GM19351 (cell line): ENCODE results near the gene CST6.
"Not testable (repeated sequence)": the region's sequence is repeated elsewhere in the genome, so short reads cannot be mapped to it uniquely, and the experiment has no call there.

Experiments
- ATAC-seq: cut with Tn5 transposase; IDR thresholded peaks from one replicate; pipeline ENCODE4 v1.9.1; 2021; ENCODE audit warnings: mild to moderate bottlenecking, moderate library complexity; ENCODE audit not compliant: unreplicated experiment

CST6 gene

GRCh38 chr11:66014804-66015453, 3.1 kb downstream of the CST6 start:
- no peak for ATAC-seq

- no peak for ATAC-seq
Measured at GRCh38 chr11:66015454-66015881, 3.7 kb downstream of the CST6 start.

GRCh38 chr11:66015936-66016792, 4.4 kb downstream of the CST6 start:
- ATAC-seq, result no peak

- no peak for ATAC-seq
Measured at GRCh38 chr11:66016793-66017177, 5.0 kb downstream of the CST6 start.

- ATAC-seq, result no peak
Measured at GRCh38 chr11:66017321-66017720, 5.5 kb downstream of the CST6 start.

GRCh38 chr11:66020212-66020611, 8.4 kb downstream of the CST6 start:
- ATAC-seq, result no peak

- ATAC-seq, result no peak
Measured at GRCh38 chr11:66020618-66021357, 9.0 kb downstream of the CST6 start.

- no peak for ATAC-seq
Measured at GRCh38 chr11:66022401-66023185, 10.8 kb downstream of the CST6 start.

- not testable (repeated sequence) for ATAC-seq
Measured at GRCh38 chr11:66023186-66023440, 11.3 kb downstream of the CST6 start.

GRCh38 chr11:66026017-66026529, 14.3 kb downstream of the CST6 start, which contains the start of gene CATSPER1:
Gene CATSPER1 (minus strand): TSS chr11:66026479. CDS start chr11:66026379, 100 bp downstream.
- ATAC-seq, result no peak

GRCh38 chr11:66032957-66033735, 21.3 kb downstream of the CST6 start:
- ATAC-seq, result no peak

- ATAC-seq, result no peak
Measured at GRCh38 chr11:66035653-66036333, 24.0 kb downstream of the CST6 start.

GRCh38 chr11:66036334-66036710, 24.5 kb downstream of the CST6 start:
- ATAC-seq, result no peak

GRCh38 chr11:66037327-66037726, 25.5 kb downstream of the CST6 start:
- ATAC-seq, result no peak

- no peak for ATAC-seq
Measured at GRCh38 chr11:66039765-66040164, 28.0 kb downstream of the CST6 start.

- no peak for ATAC-seq
Measured at GRCh38 chr11:66042227-66042995, 30.6 kb downstream of the CST6 start.

GRCh38 chr11:66042996-66043906, 31.4 kb downstream of the CST6 start:
- no peak for ATAC-seq

- no peak for ATAC-seq
Measured at GRCh38 chr11:66044757-66045156, 32.9 kb downstream of the CST6 start.
